Type B pancreatic cell (in vitro differentiated cells): ENCODE measurements around the gene ARHGAP9. TPM values are rescaled to one million over a fixed set of nuclear protein-coding genes. Genes with fewer than 3 reads are reported as not detected.

ENCODE experiments used
- DNase-seq: peaks from one replicate; pipeline ENCODE4 v3.0.0; 2021; ENCODE audit warnings: mixed read lengths; ENCODE audit not compliant: unreplicated experiment; ENCODE audit errors: extremely low spot score
- H3K27ac Mint-ChIP-seq: 2 replicates; pipeline ENCODE4 v1.8.0; 2021; ENCODE audit warnings: mild to moderate bottlenecking, mixed read lengths
- H3K27me3 Mint-ChIP-seq: 2 replicates; pipeline ENCODE4 v1.8.0; 2021; ENCODE audit warnings: mixed read lengths
- H3K36me3 Mint-ChIP-seq: 2 replicates; pipeline ENCODE4 v1.8.0; 2021; ENCODE audit warnings: mixed read lengths
- H3K4me1 Mint-ChIP-seq: one replicate; pipeline ENCODE4 v1.8.0; 2021; ENCODE audit warnings: mixed read lengths; ENCODE audit not compliant: unreplicated experiment
- H3K4me3 Mint-ChIP-seq: 2 replicates; pipeline ENCODE4 v1.8.0; 2021; ENCODE audit warnings: mild to moderate bottlenecking, mixed read lengths
- H3K9me3 Mint-ChIP-seq: 2 replicates; pipeline ENCODE4 v1.8.0; 2021; ENCODE audit warnings: mixed read lengths
- CTCF ChIP-seq: fragments of 200-600 bp; sonication (generic); conservative IDR thresholded peaks from 2 replicates; pipeline ENCODE4 v1.5.0; 2021; ENCODE audit warnings: antibody characterized with exemption, mild to moderate bottlenecking
- total RNA-seq: library from RNA; stranded (reverse); gene quantifications from 2 replicates; pipeline ENCODE4 v1.2.1, GENCODE V29; 2021; ENCODE audit warnings: low replicate concordance

ARHGAP9 gene
- total RNA-seq, 1 donor from 2014 or later = 1.8 TPM

- TF ChIP-seq CTCF = no peak
- Mint-ChIP-seq H3K9me3 (no peaks in the 10 kb centered on the region), H3K4me3 (no peak overlapping the region), H3K27ac (peak overlapping the region; percentile 30), H3K27me3 (peaks cover 37% of the 10 kb centered on the region), H3K4me1 (peaks cover 16% of the 10 kb centered on the region), H3K36me3 (peaks cover 4% of the 10 kb centered on the region)
- DNase-seq = no peak
These were observed 3.8 kb upstream of the ARHGAP9 start for GRCh38 chr12:57483466-57483865.

- H3K9me3 Mint-ChIP-seq = no peaks in the 10 kb centered on the region
- H3K36me3 Mint-ChIP-seq = no peaks in the 10 kb centered on the region
- peaks cover 10% of the 10 kb centered on the region for H3K4me1 Mint-ChIP-seq
- no peak overlapping the region for H3K4me3 Mint-ChIP-seq
- no peak overlapping the region for H3K27ac Mint-ChIP-seq
- H3K27me3 Mint-ChIP-seq = peaks cover 55% of the 10 kb centered on the region
- TF ChIP-seq CTCF = no peak
- no peak for DNase-seq
These were observed 2.0 kb upstream of the ARHGAP9 start for GRCh38 chr12:57481671-57482070.

GRCh38 chr12:57479043-57479375 is 657 bp downstream of the ARHGAP9 start:
- Mint-ChIP-seq H3K4me1 (peaks cover 10% of the 10 kb centered on the region), H3K4me3 (no peak overlapping the region), H3K27me3 (peaks cover 81% of the 10 kb centered on the region), H3K36me3 (no peaks in the 10 kb centered on the region), H3K27ac (no peak overlapping the region), H3K9me3 (no peaks in the 10 kb centered on the region)
- no peak for TF ChIP-seq CTCF
- DNase-seq = no peak

DNA sequence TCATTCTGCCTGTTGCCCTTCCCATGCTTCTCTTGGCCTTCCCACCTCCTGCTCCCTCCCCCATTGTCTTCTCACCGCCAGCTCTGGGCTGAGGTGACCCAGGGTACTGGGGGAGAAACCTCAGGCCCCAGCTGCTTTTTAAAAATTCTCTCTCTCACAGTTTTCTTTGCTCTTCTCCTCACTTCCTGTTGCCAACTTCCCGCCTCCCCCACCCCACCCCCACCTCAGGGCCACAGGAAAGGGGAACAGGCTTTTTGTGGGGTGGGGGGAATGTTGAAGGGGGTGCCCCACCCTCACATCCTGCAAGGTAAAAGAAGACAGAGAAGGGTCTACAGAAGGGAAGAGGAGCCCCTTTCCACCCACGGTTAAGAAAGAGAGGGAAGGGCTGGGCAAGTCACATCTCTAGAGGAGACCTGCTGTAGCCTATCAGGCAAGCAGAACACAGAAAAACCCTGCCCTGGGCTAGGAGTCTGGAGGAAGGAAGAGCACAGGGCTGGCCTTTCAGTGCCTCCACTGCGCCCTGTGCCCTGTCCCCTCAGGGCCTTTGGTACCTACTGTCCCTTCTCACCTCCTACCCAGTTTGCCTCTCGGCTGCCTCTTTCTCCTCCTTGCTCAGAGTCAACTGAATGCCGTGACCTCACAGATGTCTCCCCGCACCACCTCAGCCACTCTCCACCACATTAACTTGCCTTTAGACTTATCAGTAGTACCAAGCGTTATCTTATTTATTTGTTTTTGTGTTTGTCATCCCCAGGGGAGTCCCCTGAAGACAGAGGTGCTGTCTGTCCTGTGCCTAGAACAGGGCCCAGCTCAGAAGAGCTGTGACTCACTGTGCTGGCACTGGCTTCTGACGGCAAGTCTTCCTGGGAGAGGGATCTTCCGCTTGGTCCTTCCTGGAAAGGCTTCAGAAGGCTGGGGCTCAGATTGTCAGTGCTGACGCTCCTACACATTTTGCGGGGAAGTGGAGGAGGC is 1.7 kb downstream of the ARHGAP9 start:
- Mint-ChIP-seq H3K9me3 (no peaks in the 10 kb centered on the region), H3K27me3 (peaks cover 86% of the 10 kb centered on the region), H3K36me3 (no peaks in the 10 kb centered on the region), H3K27ac (no peak overlapping the region), H3K4me3 (no peak overlapping the region), H3K4me1 (peaks cover 5% of the 10 kb centered on the region)
- TF ChIP-seq CTCF = no peak
- DNase-seq = no peak

- H3K36me3 Mint-ChIP-seq = no peaks in the 10 kb centered on the region
- peaks cover 4% of the 10 kb centered on the region for H3K4me1 Mint-ChIP-seq
- no peak overlapping the region for H3K27ac Mint-ChIP-seq
- H3K9me3 Mint-ChIP-seq = no peaks in the 10 kb centered on the region
- peak overlapping the region; percentile 35 for H3K4me3 Mint-ChIP-seq
- no peak for TF ChIP-seq CTCF
- peaks cover 93% of the 10 kb centered on the region for H3K27me3 Mint-ChIP-seq
- no peak for DNase-seq
These were observed 2.5 kb downstream of the ARHGAP9 start for GRCh38 chr12:57476993-57477709.
